ENCODE measurements around the gene FHAD1.

GRCh38 chr1:15394258-15394690, 147.3 kb downstream of the FHAD1 start:
- TF ChIP-seq CTCF (IDR thresholded peaks at IDR 0.05; ENCODE audit: low read depth, low read length, poor library complexity, severe bottlenecking) (no peak), EZH2phosphoT487 (IDR thresholded peaks at IDR 0.05; ENCODE audit: borderline replicate concordance, low read length) (no peak)
